ENCODE data around the gene RNF130. TPM values are rescaled to one million over a fixed set of nuclear protein-coding genes. Genes with fewer than 3 reads are reported as not detected.

Gene RNF130
- total and polyA plus RNA-seq, 2 donors from 2014 or later = 73.9 to 88.1 TPM

- no peak for TF ChIP-seq CTCF (IDR thresholded peaks at IDR 0.05; ENCODE audit: borderline replicate concordance, extremely low read depth, insufficient read depth)
- no peak overlapping the region for H3K4me3 ChIP-seq (ENCODE audit: low read length in 3 of 3)
- H3K4me1 ChIP-seq (ENCODE audit: control insufficient read depth in 2 of 3, insufficient read depth in 2 of 3, low read depth in 1 of 3, low read length in 3 of 3) = no peaks in the 10 kb centered on the region
- DNase-seq (peak in 2 of 5 donors; percentile 4 to 50), FAIRE-seq (no peak)
- H3K27ac ChIP-seq (ENCODE audit: low read depth in 2 of 2, low read length in 2 of 2) = no peak overlapping the region
- no peaks in the 10 kb centered on the region for H3K9me3 ChIP-seq (ENCODE audit: control insufficient read depth in 2 of 3, insufficient read depth in 1 of 3, low read length in 3 of 3)
- intact Hi-C loops (cut with DNase I) = no loop called here
- no peaks in the 10 kb centered on the region for H3K36me3 ChIP-seq (ENCODE audit: control insufficient read depth in 2 of 3, insufficient read depth in 3 of 3, low read length in 3 of 3)
- no peaks in the 10 kb centered on the region for H3K27me3 ChIP-seq (ENCODE audit: control insufficient read depth, insufficient read depth, low read length)
- H3K9ac ChIP-seq (ENCODE audit: low read length in 3 of 3) = no peak overlapping the region
Measured at GRCh38 chr5:180119903-180120236, 48.3 kb upstream of the RNF130 start.

GRCh38 chr5:180119031-180119902, 47.7 kb upstream of the RNF130 start:
- Histone ChIP-seq H3K4me1 (ENCODE audit: control insufficient read depth in 2 of 3, insufficient read depth in 2 of 3, low read depth in 1 of 3, low read length in 3 of 3) (no peaks in the 10 kb centered on the region), H3K27me3 (ENCODE audit: control insufficient read depth, insufficient read depth, low read length) (no peaks in the 10 kb centered on the region), H3K9ac (ENCODE audit: low read length in 3 of 3) (no peak overlapping the region), H3K27ac (ENCODE audit: low read depth in 2 of 2, low read length in 2 of 2) (no peak overlapping the region), H3K9me3 (ENCODE audit: control insufficient read depth in 2 of 3, insufficient read depth in 1 of 3, low read length in 3 of 3) (no peaks in the 10 kb centered on the region), H3K4me3 (ENCODE audit: low read length in 3 of 3) (no peak overlapping the region), H3K36me3 (ENCODE audit: control insufficient read depth in 2 of 3, insufficient read depth in 3 of 3, low read length in 3 of 3) (no peaks in the 10 kb centered on the region)
- FAIRE-seq (no peak), DNase-seq (peak in 2 of 5 donors; percentile 24 to 59)
- no peak for TF ChIP-seq CTCF (IDR thresholded peaks at IDR 0.05; ENCODE audit: borderline replicate concordance, extremely low read depth, insufficient read depth)
- intact Hi-C loops (cut with DNase I) = no loop called here

GRCh38 chr5:180118391-180118791, 46.8 kb upstream of the RNF130 start:
- Histone ChIP-seq H3K27ac (ENCODE audit: low read depth in 2 of 2, low read length in 2 of 2) (no peak overlapping the region), H3K27me3 (ENCODE audit: control insufficient read depth, insufficient read depth, low read length) (no peaks in the 10 kb centered on the region), H3K4me3 (ENCODE audit: low read length in 3 of 3) (no peak overlapping the region), H3K36me3 (ENCODE audit: control insufficient read depth in 2 of 3, insufficient read depth in 3 of 3, low read length in 3 of 3) (no peaks in the 10 kb centered on the region), H3K9me3 (ENCODE audit: control insufficient read depth in 2 of 3, insufficient read depth in 1 of 3, low read length in 3 of 3) (no peaks in the 10 kb centered on the region), H3K4me1 (ENCODE audit: control insufficient read depth in 2 of 3, insufficient read depth in 2 of 3, low read depth in 1 of 3, low read length in 3 of 3) (no peaks in the 10 kb centered on the region), H3K9ac (ENCODE audit: low read length in 3 of 3) (no peak overlapping the region)
- intact Hi-C loops (cut with DNase I) = no loop called here
- DNase-seq (peak in 2 of 5 donors; percentile 17 to 35), FAIRE-seq (no peak)
- TF ChIP-seq CTCF (IDR thresholded peaks at IDR 0.05; ENCODE audit: borderline replicate concordance, extremely low read depth, insufficient read depth) = no peak
